NCI-H146 (cell line): ENCODE measurements around the gene GP1BB.

Experiments
- DNase-seq: peaks from one replicate; lab custom pipeline; 2025; lab: John Stamatoyannopoulos, UW

GP1BB gene

GRCh38 chr22:19742160-19743066 is 19.1 kb downstream of the GP1BB start:
- DNase-seq: no peak

GRCh38 chr22:19743081-19743480 is 19.7 kb downstream of the GP1BB start:
- no peak for DNase-seq

- no peak for DNase-seq
These were observed 20.3 kb downstream of the GP1BB start for GRCh38 chr22:19743651-19744050.

GRCh38 chr22:19744350-19745006 is 21.1 kb downstream of the GP1BB start:
- DNase-seq: no peak

- no peak for DNase-seq
These were observed 22.1 kb downstream of the GP1BB start for GRCh38 chr22:19745155-19746101.

- DNase-seq: peak; percentile 51
These were observed 23.4 kb downstream of the GP1BB start for GRCh38 chr22:19746726-19747125.

GRCh38 chr22:19747551-19747950 is 24.2 kb downstream of the GP1BB start:
- no peak for DNase-seq

GRCh38 chr22:19748139-19748538 is 24.8 kb downstream of the GP1BB start:
- DNase-seq: no peak

GRCh38 chr22:19748991-19749664 is 25.8 kb downstream of the GP1BB start:
- no peak for DNase-seq

- DNase-seq: no peak
These were observed 26.5 kb downstream of the GP1BB start for GRCh38 chr22:19749876-19750275.

- no peak for DNase-seq
These were observed 27.5 kb downstream of the GP1BB start for GRCh38 chr22:19750507-19751490.

- DNase-seq: no peak
These were observed 28.3 kb downstream of the GP1BB start for GRCh38 chr22:19751497-19752245.

GRCh38 chr22:19753090-19753842 is 29.9 kb downstream of the GP1BB start:
- DNase-seq: no peak

- DNase-seq: no peak
These were observed 30.8 kb downstream of the GP1BB start for GRCh38 chr22:19753996-19754700.

- DNase-seq: no peak
These were observed 31.4 kb downstream of the GP1BB start for GRCh38 chr22:19754701-19755144.

- no peak for DNase-seq
These were observed 31.9 kb downstream of the GP1BB start for GRCh38 chr22:19755145-19755710.

GRCh38 chr22:19755722-19756287 is 32.5 kb downstream of the GP1BB start:
- no peak for DNase-seq
